ENCODE data around the gene DBT. TPM values are rescaled to one million over a fixed set of nuclear protein-coding genes. Genes with fewer than 3 reads are reported as not detected.
"Not testable (repeated sequence)": the region's sequence is repeated elsewhere in the genome, so short reads cannot be mapped to it uniquely, and the experiment has no call there.

Gene DBT
- 14.0 TPM for total RNA-seq (ENCODE audit: insufficient read depth, low replicate concordance)

- peak; percentile 99 for DNase-seq (ENCODE audit: low spot score)
Observed at GRCh38 chr1:100249537-100250257, at the start of gene DBT. Gene DBT, minus strand, starts transcription at chr1:100249834. Its CDS starts 14 bp downstream, at chr1:100249820.

GRCh38 chr1:100298512-100298911 lies 48.9 kb upstream of the DBT start:
- no peak for DNase-seq (ENCODE audit: low spot score)

GRCh38 chr1:100296997-100297396 lies 47.4 kb upstream of the DBT start:
- not testable (repeated sequence) for DNase-seq (ENCODE audit: low spot score)

- no peak for DNase-seq (ENCODE audit: low spot score)
Observed at GRCh38 chr1:100296140-100296539, 46.5 kb upstream of the DBT start.

- no peak for DNase-seq (ENCODE audit: low spot score)
Observed at GRCh38 chr1:100292711-100293110, 43.1 kb upstream of the DBT start.

- peak; percentile 52 for DNase-seq (ENCODE audit: low spot score)
Observed at GRCh38 chr1:100290291-100290690, 40.7 kb upstream of the DBT start.

- no peak for DNase-seq (ENCODE audit: low spot score)
Observed at GRCh38 chr1:100287162-100287561, 37.5 kb upstream of the DBT start.

- DNase-seq (ENCODE audit: low spot score): no peak
Observed at GRCh38 chr1:100284591-100284990, 35.0 kb upstream of the DBT start.

GRCh38 chr1:100279954-100280682 lies 30.5 kb upstream of the DBT start:
- no peak for DNase-seq (ENCODE audit: low spot score)

GRCh38 chr1:100279358-100279923 lies 29.8 kb upstream of the DBT start:
- no peak for DNase-seq (ENCODE audit: low spot score)

- no peak for DNase-seq (ENCODE audit: low spot score)
Observed at GRCh38 chr1:100277866-100278265, 28.2 kb upstream of the DBT start.

- DNase-seq (ENCODE audit: low spot score): no peak
Observed at GRCh38 chr1:100268202-100268601, 18.6 kb upstream of the DBT start.

- no peak for DNase-seq (ENCODE audit: low spot score)
Observed at GRCh38 chr1:100267284-100267683, 17.6 kb upstream of the DBT start.

- DNase-seq (ENCODE audit: low spot score): no peak
Observed at GRCh38 chr1:100266741-100267140, 17.1 kb upstream of the DBT start.

- DNase-seq (ENCODE audit: low spot score): peak; percentile 98
Observed at GRCh38 chr1:100265931-100266740, 16.5 kb upstream of the DBT start, which contains the start of gene RTCA. Gene RTCA, plus strand, starts transcription at chr1:100266216. Its CDS starts 160 bp downstream, at chr1:100266376.

GRCh38 chr1:100265562-100265930 lies 15.9 kb upstream of the DBT start:
- no peak for DNase-seq (ENCODE audit: low spot score)

GRCh38 chr1:100264081-100264480 lies 14.4 kb upstream of the DBT start:
- not testable (repeated sequence) for DNase-seq (ENCODE audit: low spot score)

- no peak for DNase-seq (ENCODE audit: low spot score)
Observed at GRCh38 chr1:100261686-100262085, 12.1 kb upstream of the DBT start.

GRCh38 chr1:100258427-100258826 lies 8.8 kb upstream of the DBT start:
- DNase-seq (ENCODE audit: low spot score): not testable (repeated sequence)

- DNase-seq (ENCODE audit: low spot score): not testable (repeated sequence)
Observed at GRCh38 chr1:100256273-100256672, 6.6 kb upstream of the DBT start.

- no peak for DNase-seq (ENCODE audit: low spot score)
Observed at GRCh38 chr1:100253552-100253951, 3.9 kb upstream of the DBT start.

- DNase-seq (ENCODE audit: low spot score): peak; percentile 22
Observed at GRCh38 chr1:100252901-100253300, 3.3 kb upstream of the DBT start.
